H1 (cell line): ENCODE measurements around the gene ZNF777. TPM values are rescaled to one million over a fixed set of nuclear protein-coding genes. Genes with fewer than 3 reads are reported as not detected.

Experiments
- CTCF ChIA-PET: fragments of 300-600 bp; sonication (Branson Sonifier 250); formaldehyde crosslinking; loops from one replicate; lab custom pipeline; 2021; ENCODE audit not compliant: partially characterized antibody; lab: Charles Lee
- POLR2A ChIA-PET: fragments of 300-600 bp; sonication (Branson Sonifier 250); formaldehyde crosslinking; loops from one replicate; lab custom pipeline; 2021; ENCODE audit warnings: inconsistent platforms; ENCODE audit not compliant: partially characterized antibody; lab: Charles Lee
- DNase-seq, 2 experiments: peaks; one replicate each; pipeline versions ENCODE4 v3.0.0 to v3.0.0-alpha.2; 2010 to 2022; ENCODE audit warnings: low spot score in 2 of 2, low read depth in 1 of 2, mixed read lengths in 1 of 2
- FAIRE-seq: peaks from 2 replicates; lab custom pipeline; 2011; peaks lifted over from hg19 to GRCh38; lab: Jason Lieb, UNC
- H2AFZ ChIP-seq: 2 replicates; pipeline ENCODE4 v1.8.1; 2012; ENCODE audit warnings: low read length, inconsistent platforms
- H2AK5ac ChIP-seq: 2 replicates; pipeline ENCODE4 v1.6.1; 2013; ENCODE audit warnings: low read depth, low read length
- H2BK120ac ChIP-seq: replicated peaks from 2 replicates; pipeline ENCODE3; 2013; ENCODE audit warnings: low read depth, low read length, inconsistent platforms
- H2BK12ac ChIP-seq: 2 replicates; pipeline ENCODE4 v1.6.1; 2013; ENCODE audit warnings: low read depth, low read length
- H2BK15ac ChIP-seq: 2 replicates; pipeline ENCODE4 v1.6.1; 2013; ENCODE audit warnings: low read length
- H2BK20ac ChIP-seq: 2 replicates; pipeline ENCODE4 v1.6.1; 2013; ENCODE audit warnings: low read length
- H2BK5ac ChIP-seq: 2 replicates; pipeline ENCODE4 v1.6.1; 2013; ENCODE audit warnings: low read depth, low read length
- H3K14ac ChIP-seq: 2 replicates; pipeline ENCODE4 v1.6.1; 2013; ENCODE audit warnings: inconsistent platforms; ENCODE audit not compliant: insufficient read length
- H3K18ac ChIP-seq: 2 replicates; pipeline ENCODE4 v1.6.1; 2013; ENCODE audit warnings: low read length; ENCODE audit errors: extremely low read depth
- H3K23ac ChIP-seq: 2 replicates; pipeline ENCODE4 v1.6.1; 2013; ENCODE audit warnings: inconsistent platforms; ENCODE audit not compliant: insufficient read length
- H3K23me2 ChIP-seq: 2 replicates; pipeline ENCODE4 v1.6.1; 2013; ENCODE audit warnings: low read depth, low read length
- H3K27ac ChIP-seq: 2 replicates; pipeline ENCODE4 v1.6.1; 2011; ENCODE audit warnings: low read depth, low read length, inconsistent platforms
- H3K27me3 ChIP-seq, 4 experiments: replicated peaks in 1 of 4; 1 replicate in 1 of 4; 2 replicates in 3 of 4; pipeline versions ENCODE4 v1.6.1 to v1.8.1; 2011 to 2013; ENCODE audit warnings: low read length in 3 of 4, mild to moderate bottlenecking in 3 of 4, inconsistent platforms in 2 of 4, mixed read lengths in 2 of 4, moderate library complexity in 1 of 4; ENCODE audit not compliant: control insufficient read depth in 3 of 4, insufficient read depth in 3 of 4; ENCODE audit errors: extremely low read depth in 1 of 4
- H3K36me3 ChIP-seq, 4 experiments: 2 replicates each; pipeline versions ENCODE4 v1.6.1 to v1.8.1; 2011 to 2013; ENCODE audit warnings: mild to moderate bottlenecking in 4 of 4, low read length in 3 of 4, moderate library complexity in 2 of 4, control low read depth in 1 of 4, inconsistent platforms in 1 of 4; ENCODE audit not compliant: insufficient read depth in 4 of 4, control insufficient read depth in 2 of 4
- H3K4ac ChIP-seq: replicated peaks from 2 replicates; pipeline ENCODE3; 2013; ENCODE audit warnings: low read length, low read depth, mixed read lengths, inconsistent platforms; ENCODE audit not compliant: insufficient read length
- H3K4me1 ChIP-seq, 4 experiments: replicated peaks in 1 of 4; 1 replicate in 1 of 4; 2 replicates in 3 of 4; pipeline versions ENCODE4 v1.6.1 to v1.8.1; 2011 to 2013; ENCODE audit warnings: low read length in 3 of 4, inconsistent platforms in 2 of 4, mixed read lengths in 1 of 4; ENCODE audit not compliant: insufficient read depth in 4 of 4, control insufficient read depth in 3 of 4
- H3K4me2 ChIP-seq, 2 experiments: 2 replicates each; pipeline versions ENCODE4 v1.6.1 to v1.8.1; 2011 to 2013; ENCODE audit warnings: low read depth in 2 of 2, low read length in 2 of 2, control low read depth in 1 of 2, inconsistent platforms in 1 of 2, mild to moderate bottlenecking in 1 of 2; ENCODE audit not compliant: insufficient read depth in 1 of 2
- H3K4me3 ChIP-seq, 4 experiments: fragments of 200-600, 300-600 bp in 1 of 4; sonication (generic), shearing (Covaris generic), sonication (Bioruptor Twin) in 1 of 4; 2 replicates each; pipeline versions ENCODE4 v1.5.1 to v1.8.1; 2011 to 2016; ENCODE audit warnings: low read length in 4 of 4, low read depth in 3 of 4, control low read depth in 2 of 4, inconsistent platforms in 2 of 4, mild to moderate bottlenecking in 2 of 4, mixed read lengths in 1 of 4, moderate library complexity in 1 of 4; ENCODE audit not compliant: insufficient read depth in 2 of 4; ENCODE audit errors: extremely low read depth in 1 of 4
- H3K56ac ChIP-seq: replicated peaks from 2 replicates; pipeline ENCODE3; 2013; ENCODE audit warnings: low read depth, mild to moderate bottlenecking, mixed read lengths, low read length, inconsistent platforms; ENCODE audit not compliant: insufficient read length
- H3K79me1 ChIP-seq: 2 replicates; pipeline ENCODE4 v1.6.1; 2013; ENCODE audit warnings: low read depth, low read length, control low read depth
- H3K79me2 ChIP-seq, 2 experiments: 2 replicates each; pipeline versions ENCODE4 v1.6.1 to v1.8.1; 2012 to 2013; ENCODE audit warnings: low read length in 2 of 2, mild to moderate bottlenecking in 2 of 2, inconsistent platforms in 1 of 2; ENCODE audit not compliant: insufficient read depth in 2 of 2, control insufficient read depth in 1 of 2
- H3K9ac ChIP-seq, 4 experiments: replicated peaks in 1 of 4; 1 replicate in 1 of 4; 2 replicates in 3 of 4; pipeline versions ENCODE4 v1.6.1 to v1.8.1; 2011 to 2013; ENCODE audit warnings: low read depth in 3 of 4, low read length in 3 of 4, control low read depth in 2 of 4, mild to moderate bottlenecking in 2 of 4, moderate library complexity in 2 of 4, inconsistent platforms in 1 of 4; ENCODE audit errors: extremely low read depth in 1 of 4
- H3K9me3 ChIP-seq, 2 experiments: 2 replicates each; pipeline versions ENCODE4 v1.6.1 to v1.8.1; 2012 to 2013; ENCODE audit warnings: mild to moderate bottlenecking in 2 of 2, moderate library complexity in 2 of 2, control low read depth in 1 of 2, inconsistent platforms in 1 of 2, low read depth in 1 of 2, low read length in 1 of 2, mixed read lengths in 1 of 2; ENCODE audit not compliant: insufficient read depth in 2 of 2
- H4K20me1 ChIP-seq, 2 experiments: replicated peaks in 1 of 2; 2 replicates each; pipeline versions ENCODE3 to v1.8.1; 2011 to 2013; ENCODE audit warnings: inconsistent platforms in 2 of 2, low read length in 2 of 2, mild to moderate bottlenecking in 1 of 2; ENCODE audit not compliant: insufficient read depth in 2 of 2, control insufficient read depth in 1 of 2
- H4K5ac ChIP-seq: 2 replicates; pipeline ENCODE4 v1.6.1; 2013; ENCODE audit warnings: low read length, low read depth, mixed read lengths, inconsistent platforms; ENCODE audit not compliant: insufficient read length
- H4K8ac ChIP-seq: 2 replicates; pipeline ENCODE4 v1.8.0; 2013; ENCODE audit warnings: mild to moderate bottlenecking, moderate library complexity, low read length, inconsistent platforms; ENCODE audit not compliant: insufficient read depth; ENCODE audit errors: extremely low read depth
- H4K91ac ChIP-seq: replicated peaks from 2 replicates; pipeline ENCODE3; 2013; ENCODE audit warnings: low read length, mixed read lengths, inconsistent platforms; ENCODE audit not compliant: insufficient read length
- BACH1 ChIP-seq: IDR thresholded peaks from 2 replicates; pipeline ENCODE4 v1.6.1; 2012; ENCODE audit warnings: low read length, improper control_type of control experiment
- BCL11A ChIP-seq, 2 experiments: IDR thresholded peaks; one replicate each; pipeline ENCODE4 v1.6.1; 2011; ENCODE audit warnings: low read depth in 2 of 2, low read length in 2 of 2, mild to moderate bottlenecking in 2 of 2
- CBX8 ChIP-seq: fragments of 300-800, 300-1000 bp; sonication (generic); IDR thresholded peaks from 2 replicates; pipeline ENCODE4 v1.7.1; 2016; ENCODE audit warnings: low read depth, low read length, borderline replicate concordance
- EGR1 ChIP-seq: IDR thresholded peaks from 2 replicates; pipeline ENCODE4 v1.6.1; 2011; ENCODE audit warnings: low read depth, low read length, borderline replicate concordance
- KDM4A ChIP-seq: IDR thresholded peaks from one replicate; pipeline ENCODE4 v1.7.1; 2012; ENCODE audit warnings: low read depth, mild to moderate bottlenecking, moderate library complexity, low read length, inconsistent platforms; ENCODE audit not compliant: severe bottlenecking
- NANOG ChIP-seq: IDR thresholded peaks from 2 replicates; pipeline ENCODE4 v1.6.1; 2011; ENCODE audit warnings: low read length, low read depth, mild to moderate bottlenecking, inconsistent platforms; ENCODE audit not compliant: insufficient read depth, poor library complexity, severe bottlenecking
- RBBP5 ChIP-seq: IDR thresholded peaks from 2 replicates; pipeline ENCODE4 v1.7.1; 2012; ENCODE audit warnings: low read depth, mild to moderate bottlenecking, inconsistent platforms, low read length, moderate library complexity, borderline replicate concordance
- RXRA ChIP-seq: IDR thresholded peaks from 2 replicates; pipeline ENCODE4 v1.6.1; 2011; ENCODE audit warnings: low read depth, mild to moderate bottlenecking, low read length, moderate library complexity; ENCODE audit not compliant: insufficient read depth
- TAF1 ChIP-seq: IDR thresholded peaks from 2 replicates; pipeline ENCODE4 v1.6.1; 2011; ENCODE audit warnings: mild to moderate bottlenecking, low read depth, low read length
- TBP ChIP-seq: IDR thresholded peaks from 2 replicates; pipeline ENCODE4 v1.6.1; 2011; ENCODE audit warnings: low read depth, low read length, improper control_type of control experiment
- TCF12 ChIP-seq: IDR thresholded peaks from 2 replicates; pipeline ENCODE4 v1.6.1; 2011; ENCODE audit warnings: low read depth, mild to moderate bottlenecking, low read length
- ZNF274 ChIP-seq: IDR thresholded peaks from 2 replicates; pipeline ENCODE4 v1.7.0; 2012; ENCODE audit warnings: low read length, borderline replicate concordance; ENCODE audit errors: extremely low read depth
- WGBS, 2 experiments: shearing (Covaris generic) in 1 of 2; methylation state at CpG; one replicate each; pipeline versions ENCODE4 v1.1.6 to v1.1.7; 2013 to 2015; ENCODE audit warnings: low lambda C conversion rate in 2 of 2, mixed read lengths in 2 of 2, inconsistent platforms in 1 of 2, low coverage in 1 of 2, missing lambda C conversion rate in 1 of 2; ENCODE audit not compliant: insufficient replicate concordance in 2 of 2, insufficient coverage in 1 of 2, insufficient read length in 1 of 2; ENCODE audit errors: extremely low coverage in 1 of 2, missing lambda C conversion rate in 1 of 2; 5-methylcytosine and 5-hydroxymethylcytosine counted together
- polyA plus RNA-seq, 7 experiments: library from polyadenylated mRNA; depleted of rRNA in 3 of 7; stranded (reverse) in 5 of 7; unstranded in 2 of 7; fragments of >200 nt in 5 of 7; fragments of 200-250 nt in 2 of 7; gene quantifications; 1 replicate in 5 of 7; 2 replicates in 1 of 7; 4 replicates in 1 of 7; pipeline versions ENCODE4 v1.2.1 to v1.2.3, GENCODE V29; 2011 to 2013; ENCODE audit warnings: missing spikeins in 2 of 7, mixed read lengths in 2 of 7
- total RNA-seq: library from RNA; stranded (reverse); fragmentation: NEBNext Ultra II Directional; extraction: Animal tissue kit (Norgen Biotek cat#: 25700); gene quantifications from 2 replicates; pipeline ENCODE4 v1.2.1, GENCODE V29; 2021
- TF ChIP-seq, protein P1 (sequence below): IDR thresholded peaks from 2 replicates; pipeline ENCODE4 v1.6.1; 2011; ENCODE audit warnings: low read depth, mild to moderate bottlenecking, low read length; ENCODE audit not compliant: insufficient read depth

The ZNF777 gene
- total and polyA plus RNA-seq, 2 of the 8 experiments (the other 6 are each of a cell fraction or from before 2014, with no cell fraction given): 8.0 to 10.1 TPM

GRCh38 chr7:149440222-149440621 lies 20.6 kb downstream of the ZNF777 start:
- no peak overlapping the region for H4K91ac ChIP-seq
- FAIRE-seq: no peak

More at GRCh38 chr7:149440222-149440621, 20.6 kb downstream of the ZNF777 start:
- H3K18ac ChIP-seq: no peak overlapping the region
- no peaks in the 10 kb centered on the region for H3K79me1 ChIP-seq
- no peaks in the 10 kb centered on the region for H3K27me3 ChIP-seq
- CTCF ChIA-PET: interaction anchor here (0.6 to 1.8 kb wide), 2 partner anchors 13 to 148 kb away, joined by 3 to 5 read pairs; no protein-coding TSS in a partner anchor
- H3K23ac ChIP-seq: no peak overlapping the region
- H4K8ac ChIP-seq: no peak overlapping the region
- no peak overlapping the region for H2BK5ac ChIP-seq
- DNase-seq: peak in 1 of 2 experiments; percentile 1
- H2AK5ac ChIP-seq: no peak overlapping the region
- H3K4me2 ChIP-seq: no peak overlapping the region
- no peaks in the 10 kb centered on the region for H3K9me3 ChIP-seq
- no peaks in the 10 kb centered on the region for H3K4me1 ChIP-seq
- H3K27ac ChIP-seq: no peak overlapping the region
- WGBS, 2 experiments: 81% methylated on average over 4 of the region's 4 CpGs; no CpG with 5 or more reads in 1 of the 2 experiments
- no peak overlapping the region for H2BK20ac ChIP-seq
- no peak overlapping the region for H2BK120ac ChIP-seq
- no peak overlapping the region for H3K14ac ChIP-seq
- peaks cover 0 to 3% (median 0%) of the 10 kb centered on the region in 4 experiments; a peak in 1 of 8 replicates for H3K36me3 ChIP-seq
- H4K5ac ChIP-seq: no peak overlapping the region
- no peak overlapping the region for H2BK15ac ChIP-seq
- no peak overlapping the region for H3K56ac ChIP-seq
- no peak for TF ChIP-seq BCL11A (IDR thresholded peaks at IDR 0.05; ENCODE audit: low read depth in 2 of 2, low read length in 2 of 2)
- no peak for TF ChIP-seq EGR1
- TF ChIP-seq, protein P1, sequence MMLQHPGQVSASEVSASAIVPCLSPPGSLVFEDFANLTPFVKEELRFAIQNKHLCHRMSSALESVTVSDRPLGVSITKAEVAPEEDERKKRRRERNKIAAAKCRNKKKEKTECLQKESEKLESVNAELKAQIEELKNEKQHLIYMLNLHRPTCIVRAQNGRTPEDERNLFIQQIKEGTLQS: no peak
- no peak for TF ChIP-seq KDM4A
- TF ChIP-seq RXRA: no peak
- TF ChIP-seq CBX8: no peak
- TF ChIP-seq TAF1: no peak
- TF ChIP-seq RBBP5: no peak
- no peak for TF ChIP-seq NANOG
- TF ChIP-seq TCF12: no peak
- TF ChIP-seq TBP: no peak
- TF ChIP-seq ZNF274: no peak
- TF ChIP-seq BACH1: no peak
- TF ChIP-seq, all 59 proteins: peak for 0
- H3K4me3 ChIP-seq: no peak overlapping the region
- POLR2A ChIA-PET: interaction anchor here (1.2 kb wide), 1 partner anchor 18 kb away, joined by 4 read pairs; no protein-coding TSS in a partner anchor
- H3K23me2 ChIP-seq: no peaks in the 10 kb centered on the region
- no peaks in the 10 kb centered on the region for H4K20me1 ChIP-seq
- H3K79me2 ChIP-seq: no peaks in the 10 kb centered on the region
- H3K4ac ChIP-seq: no peak overlapping the region
- H2BK12ac ChIP-seq: no peak overlapping the region
- no peak overlapping the region for H2AFZ ChIP-seq
- no peak overlapping the region for H3K9ac ChIP-seq
